ENCODE results near the gene HBS1L. TPM values are rescaled to one million over a fixed set of nuclear protein-coding genes. Genes with fewer than 3 reads are reported as not detected.

HBS1L gene
- total RNA-seq, 2 donors from 2014 or later, result 21.3 to 29.0 TPM

GRCh38 chr6:134932535-134933470 is 121.8 kb downstream of the HBS1L start:
- H3K27ac ChIP-seq, result no peak overlapping the region
- no peaks in the 10 kb centered on the region for H3K27me3 ChIP-seq
- ATAC-seq (no peak), DNase-seq (no peak)
- intact Hi-C loops (cut with DNase I), result no loop called here
- no peak overlapping the region for H3K4me3 ChIP-seq
- TF ChIP-seq POLR2A (IDR thresholded peaks at IDR 0.05), result no peak
- no peak for TF ChIP-seq CTCF (IDR thresholded peaks at IDR 0.05)
- no peaks in the 10 kb centered on the region for H3K36me3 ChIP-seq (replicated peaks in 1 of 2; ENCODE audit: insufficient read depth in 1 of 2, low read depth in 2 of 2)
- H3K4me1 ChIP-seq, result no peaks in the 10 kb centered on the region
- 84 to 86% methylated on average over 10 to 11 of the region's 11 CpGs for WGBS, 2 donors
- no peaks in the 10 kb centered on the region for H3K9me3 ChIP-seq

DNA sequence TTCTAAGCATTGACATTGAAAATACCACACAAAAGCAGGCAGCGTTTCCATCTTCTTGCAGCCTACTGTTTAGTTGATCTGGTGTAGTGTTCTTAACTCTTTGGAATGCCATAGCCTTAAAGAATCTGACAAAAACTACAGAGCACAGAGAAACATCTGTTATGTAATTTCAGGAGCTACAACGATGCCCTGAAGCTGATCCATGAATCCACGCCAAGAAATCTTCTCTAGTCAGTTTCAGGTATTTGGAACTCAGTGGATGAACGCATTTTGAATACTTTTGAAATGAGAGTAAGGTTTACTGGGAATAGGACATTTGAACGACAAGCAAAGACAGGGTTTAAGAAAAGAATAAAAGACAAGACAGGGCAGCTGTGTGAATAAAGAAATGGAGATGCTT is 122.5 kb downstream of the HBS1L start:
- no peaks in the 10 kb centered on the region for H3K4me1 ChIP-seq
- no peak for ATAC-seq
- TF ChIP-seq CTCF (IDR thresholded peaks at IDR 0.05), result no peak
- no peaks in the 10 kb centered on the region for H3K27me3 ChIP-seq
- no peak overlapping the region for H3K4me3 ChIP-seq
- no peak overlapping the region for H3K27ac ChIP-seq
- no peaks in the 10 kb centered on the region for H3K9me3 ChIP-seq
- H3K36me3 ChIP-seq (replicated peaks in 1 of 2; ENCODE audit: insufficient read depth in 1 of 2, low read depth in 2 of 2), result no peaks in the 10 kb centered on the region
- intact Hi-C loops (cut with DNase I), result no loop called here
- 70 to 72% methylated on average over 5 of the region's 5 CpGs for WGBS, 2 donors
- DNase-seq, result no peak

DNA sequence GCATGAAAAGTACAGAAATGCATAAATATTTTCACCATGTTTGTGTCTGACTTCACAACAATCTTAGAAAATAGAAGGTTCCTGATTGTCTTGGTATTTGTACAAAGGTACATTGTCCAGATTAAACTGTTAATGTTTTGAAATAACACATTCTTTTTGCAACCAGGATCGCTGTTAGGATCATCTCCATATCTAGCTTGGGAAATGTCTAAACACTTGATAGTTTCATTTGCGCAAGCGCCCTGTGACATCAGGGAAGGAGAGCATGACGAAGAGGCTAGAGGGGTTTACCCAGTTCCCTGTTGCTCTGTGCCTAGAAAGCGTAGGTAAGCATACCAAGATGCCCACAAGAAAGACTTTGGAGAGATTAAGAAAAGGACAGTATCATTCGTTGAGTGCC is 124.2 kb downstream of the HBS1L start:
- Histone ChIP-seq H3K9me3 (no peaks in the 10 kb centered on the region), H3K27me3 (no peaks in the 10 kb centered on the region), H3K4me1 (no peaks in the 10 kb centered on the region), H3K4me3 (no peak overlapping the region), H3K27ac (no peak overlapping the region), H3K36me3 (replicated peaks in 1 of 2; ENCODE audit: insufficient read depth in 1 of 2, low read depth in 2 of 2) (no peaks in the 10 kb centered on the region)
- WGBS, 2 donors, result 89% methylated on average over 6 of the region's 6 CpGs
- intact Hi-C loops (cut with DNase I), result no loop called here
- no peak for ATAC-seq
- DNase-seq, result no peak
- TF ChIP-seq POLR2A (IDR thresholded peaks at IDR 0.05) (no peak), CTCF (IDR thresholded peaks at IDR 0.05) (no peak)

DNA sequence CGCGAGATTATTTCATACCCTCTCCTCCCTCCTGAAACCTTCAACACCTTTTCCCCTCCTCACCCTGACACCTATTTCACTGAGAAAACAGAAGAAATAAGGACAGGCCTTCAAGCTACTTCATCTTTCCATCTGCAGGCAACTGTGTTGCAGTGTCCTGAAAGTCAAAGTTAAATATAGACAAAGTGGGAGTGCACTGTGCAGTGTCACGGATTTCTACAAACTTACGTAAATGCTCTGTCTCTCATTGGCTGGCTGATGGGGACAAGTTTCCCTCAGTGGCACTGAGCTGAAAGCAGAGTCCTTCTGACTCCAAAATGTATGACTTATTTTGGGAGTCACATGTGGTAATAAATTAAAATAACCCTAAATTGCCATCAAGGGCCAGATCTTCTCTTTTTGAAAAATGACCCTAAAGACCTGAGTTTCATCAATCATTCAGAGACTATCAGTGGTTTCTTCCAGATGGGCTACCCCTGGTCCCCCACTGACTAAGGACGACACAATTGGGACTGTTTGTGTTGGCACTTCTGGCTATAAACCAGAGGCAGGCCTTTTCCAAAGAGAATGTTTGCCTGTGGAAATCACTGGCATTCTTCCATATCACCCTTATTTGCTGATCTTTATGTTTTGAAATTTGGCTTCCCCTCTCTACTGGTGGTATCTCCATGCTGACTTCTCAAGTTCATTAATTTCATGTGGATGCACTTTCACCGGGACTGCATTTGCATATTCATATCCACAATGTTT is 126.3 kb downstream of the HBS1L start:
- 76 to 77% methylated on average over 6 of the region's 6 CpGs for WGBS, 2 donors
- Histone ChIP-seq H3K4me3 (no peak overlapping the region), H3K27ac (no peak overlapping the region), H3K4me1 (no peaks in the 10 kb centered on the region), H3K27me3 (no peaks in the 10 kb centered on the region), H3K36me3 (replicated peaks in 1 of 2; ENCODE audit: insufficient read depth in 1 of 2, low read depth in 2 of 2) (no peaks in the 10 kb centered on the region), H3K9me3 (no peaks in the 10 kb centered on the region)
- TF ChIP-seq POLR2A (IDR thresholded peaks at IDR 0.05), result no peak
- TF ChIP-seq CTCF (IDR thresholded peaks at IDR 0.05), result no peak
- DNase-seq, result no peak
- intact Hi-C loops (cut with DNase I), result no loop called here
- no peak for ATAC-seq

Measured in body of pancreas (tissue), 4 donors.